ENCODE results near the gene ERC2.

DNA sequence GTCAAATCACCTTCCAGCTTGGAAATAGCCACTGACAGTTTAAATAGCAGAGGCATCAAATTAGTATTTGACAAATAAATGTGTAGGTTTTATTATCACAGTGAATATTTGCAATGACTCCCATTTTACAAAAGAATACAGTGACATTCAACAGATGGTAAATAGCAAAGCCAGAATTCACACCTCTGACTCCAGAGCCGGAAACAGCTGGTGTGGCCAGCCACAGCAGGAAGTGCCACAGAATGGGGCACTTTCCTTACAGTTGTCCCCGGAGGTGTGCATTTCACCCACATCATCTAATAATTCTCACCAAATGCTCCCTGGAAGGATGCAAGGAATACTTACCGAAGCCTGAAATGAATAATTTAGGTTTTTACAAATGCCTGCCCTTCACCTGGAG lies 685.5 kb downstream of the ERC2 start:
- TF ChIP-seq, protein P1, sequence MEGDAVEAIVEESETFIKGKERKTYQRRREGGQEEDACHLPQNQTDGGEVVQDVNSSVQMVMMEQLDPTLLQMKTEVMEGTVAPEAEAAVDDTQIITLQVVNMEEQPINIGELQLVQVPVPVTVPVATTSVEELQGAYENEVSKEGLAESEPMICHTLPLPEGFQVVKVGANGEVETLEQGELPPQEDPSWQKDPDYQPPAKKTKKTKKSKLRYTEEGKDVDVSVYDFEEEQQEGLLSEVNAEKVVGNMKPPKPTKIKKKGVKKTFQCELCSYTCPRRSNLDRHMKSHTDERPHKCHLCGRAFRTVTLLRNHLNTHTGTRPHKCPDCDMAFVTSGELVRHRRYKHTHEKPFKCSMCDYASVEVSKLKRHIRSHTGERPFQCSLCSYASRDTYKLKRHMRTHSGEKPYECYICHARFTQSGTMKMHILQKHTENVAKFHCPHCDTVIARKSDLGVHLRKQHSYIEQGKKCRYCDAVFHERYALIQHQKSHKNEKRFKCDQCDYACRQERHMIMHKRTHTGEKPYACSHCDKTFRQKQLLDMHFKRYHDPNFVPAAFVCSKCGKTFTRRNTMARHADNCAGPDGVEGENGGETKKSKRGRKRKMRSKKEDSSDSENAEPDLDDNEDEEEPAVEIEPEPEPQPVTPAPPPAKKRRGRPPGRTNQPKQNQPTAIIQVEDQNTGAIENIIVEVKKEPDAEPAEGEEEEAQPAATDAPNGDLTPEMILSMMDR (conservative IDR thresholded peaks at IDR 0.05 in 1 of 2, IDR thresholded peaks at IDR 0.05 in 1 of 2; ENCODE audit: low read depth in 1 of 2, low read length in 2 of 2) = no peak
- TF ChIP-seq EZH2 (IDR thresholded peaks at IDR 0.05; ENCODE audit: low read length, missing control alignments) = no peak

Measured in fibroblast of lung (primary cell).